GM12878 (cell line): ENCODE results near the gene FABP7. TPM values are rescaled to one million over a fixed set of nuclear protein-coding genes. Genes with fewer than 3 reads are reported as not detected.

Source experiments
- ATAC-seq: fragments of 200-7000 bp; cut with Tn5 transposase; 3 replicates; pipeline ENCODE4 v1.9.1; 2020; ENCODE audit warnings: mild to moderate bottlenecking, moderate library complexity
- BruUV-seq: library from RNA; stranded (reverse); fragments of 400-500 nt; replicated peaks from 2 replicates; lab custom pipeline; 2021; lab: Mats Ljungman, UMichigan
- CTCF ChIA-PET: fragments of 300-600 bp; sonication (Branson Sonifier 250); formaldehyde crosslinking; extraction: SDS; loops from one replicate; lab custom pipeline; 2021; ENCODE audit warnings: inconsistent platforms; lab: Yijun Ruan, JAX
- POLR2A ChIA-PET: fragments of 350-600 bp; formaldehyde crosslinking; extraction: SDS; loops from one replicate; lab custom pipeline; 2021; ENCODE audit warnings: inconsistent platforms; lab: Charles Lee
- RAD21 ChIA-PET: fragments of 300-600 bp; sonication (Branson Sonifier 250); formaldehyde crosslinking; loops from one replicate; lab custom pipeline; 2023; ENCODE audit warnings: antibody characterized with exemption; ENCODE audit not compliant: unreplicated experiment; lab: Charles Lee
- SMC1A ChIA-PET: fragments of 300-600 bp; sonication (Branson Sonifier 250); formaldehyde crosslinking; loops from one replicate; lab custom pipeline; 2023; ENCODE audit not compliant: unreplicated experiment, uncharacterized antibody; lab: Charles Lee
- DNase-seq: peaks from one replicate; pipeline ENCODE4 v3.0.0-alpha.2; 2011; ENCODE audit warnings: low read depth, low spot score
- FAIRE-seq: peaks from 3 replicates; lab custom pipeline; 2011; peaks lifted over from hg19 to GRCh38; lab: Jason Lieb, UNC
- H2AFZ ChIP-seq: 2 replicates; pipeline ENCODE4 v1.6.0; 2011; ENCODE audit warnings: low read depth, low read length, control low read depth; ENCODE audit not compliant: control insufficient read depth
- H3K27ac ChIP-seq: 2 replicates; pipeline ENCODE4 v1.5.1; 2011; ENCODE audit warnings: control low read depth; ENCODE audit not compliant: control insufficient read depth, insufficient read depth
- H3K27me3 ChIP-seq, 2 experiments: replicated peaks in 1 of 2; 2 replicates each; pipeline versions ENCODE4 v1.6.0 to v1.6.1; 2011; ENCODE audit warnings: low read length in 1 of 2; ENCODE audit not compliant: control insufficient read depth in 2 of 2, insufficient read depth in 2 of 2
- H3K36me3 ChIP-seq, 2 experiments: 2 replicates each; pipeline ENCODE4 v1.5.1; 2011; ENCODE audit warnings: low read length in 1 of 2; ENCODE audit not compliant: control insufficient read depth in 2 of 2, insufficient read depth in 2 of 2
- H3K4me1 ChIP-seq: 2 replicates; pipeline ENCODE4 v1.6.1; 2011; ENCODE audit warnings: mild to moderate bottlenecking, low read length, moderate library complexity, mixed read lengths; ENCODE audit not compliant: control insufficient read depth, insufficient read depth
- H3K4me2 ChIP-seq: 2 replicates; pipeline ENCODE4 v1.6.0; 2011; ENCODE audit warnings: control low read depth; ENCODE audit not compliant: control insufficient read depth, insufficient read depth
- H3K4me3 ChIP-seq: fragments of 200-600 bp; sonication (generic); 2 replicates; pipeline ENCODE4 v1.5.1; 2016
- H3K79me2 ChIP-seq: 2 replicates; pipeline ENCODE4 v1.6.0; 2011; ENCODE audit warnings: low read length; ENCODE audit not compliant: control insufficient read depth, insufficient read depth
- H3K9ac ChIP-seq: 2 replicates; pipeline ENCODE4 v1.8.0; 2011; ENCODE audit warnings: low read length, control low read depth, mixed read lengths; ENCODE audit not compliant: control insufficient read depth, insufficient read depth
- H3K9me3 ChIP-seq: replicated peaks from 3 replicates; pipeline ENCODE4 v1.5.1; 2011; ENCODE audit warnings: mild to moderate bottlenecking, low read length; ENCODE audit not compliant: control insufficient read depth, insufficient read depth
- H4K20me1 ChIP-seq: 2 replicates; pipeline ENCODE4 v1.6.0; 2011; ENCODE audit not compliant: control insufficient read depth, insufficient read depth
- MYC ChIP-seq: IDR thresholded peaks from 2 replicates; pipeline ENCODE4 v1.6.1; 2011; ENCODE audit warnings: mild to moderate bottlenecking, low read length, moderate library complexity, inconsistent platforms; ENCODE audit not compliant: insufficient read depth, insufficient replicate concordance, insufficient read length, severe bottlenecking
- ZBTB40 ChIP-seq: fragments of 450-650 bp; IDR thresholded peaks from 2 replicates; pipeline ENCODE4 v1.6.1; 2016; ENCODE audit warnings: mild to moderate bottlenecking, moderate library complexity, borderline replicate concordance
- ZNF207 ChIP-seq: fragments of 450-650 bp; IDR thresholded peaks from 2 replicates; pipeline ENCODE4 v1.6.1; 2014; ENCODE audit warnings: antibody characterized with exemption, mild to moderate bottlenecking, borderline replicate concordance
- WGBS: methylation state at CpG from one replicate; pipeline ENCODE4 v1.1.6; 2016; ENCODE audit warnings: low lambda C conversion rate; ENCODE audit not compliant: insufficient replicate concordance, insufficient coverage; ENCODE audit errors: missing lambda C conversion rate; 5-methylcytosine and 5-hydroxymethylcytosine counted together
- in situ Hi-C: fragments of 300-500 bp; cut with MboI; formaldehyde crosslinking; loops from 9 replicates; pipeline ENCODE4 v1.14.3; 2018; ENCODE audit warnings: mixed read lengths
- intact Hi-C: fragments of 100-400 bp; cut with micrococcal nuclease; formaldehyde crosslinking; loops from one replicate; pipeline ENCODE4 v1.14.2; 2022; ENCODE audit not compliant: unreplicated experiment
- polyA plus RNA-seq, 11 experiments: library from polyadenylated mRNA; depleted of rRNA in 4 of 11; unstranded in 6 of 11; stranded (reverse) in 5 of 11; fragments of >200 nt; fragmentation: Nextera tagmentation in 4 of 11; fragmentation: Illumina TruSeq in 1 of 11; extraction: Ambion mirVana in 4 of 11; extraction: Trizol in 1 of 11; gene quantifications; 1 replicate in 1 of 11; 2 replicates in 10 of 11; pipeline versions ENCODE4 v1.2.1 to v1.2.3, GENCODE V29; 2011 to 2016; ENCODE audit warnings: inconsistent platforms in 2 of 11, missing spikeins in 2 of 11, low read depth in 1 of 11
- total RNA-seq, 4 experiments: library from RNA; depleted of rRNA in 3 of 4; stranded (reverse); fragments of >200 nt in 3 of 4; fragmentation: Illumina TruSeq in 1 of 4; extraction: Trizol in 1 of 4; gene quantifications; 2 replicates each; pipeline versions ENCODE4 v1.2.1 to v1.2.3, GENCODE V29; 2013 to 2021
- TF ChIP-seq, protein P1 (sequence below): fragments of 450-650 bp; IDR thresholded peaks from 2 replicates; pipeline ENCODE4 v1.6.1; 2017; ENCODE audit warnings: antibody characterized with exemption, mild to moderate bottlenecking, moderate library complexity

Gene FABP7
- total and polyA plus RNA-seq, 10 of the 15 experiments (the other 5 are each of a cell fraction or from before 2014, with no cell fraction given) = not detected

DNA sequence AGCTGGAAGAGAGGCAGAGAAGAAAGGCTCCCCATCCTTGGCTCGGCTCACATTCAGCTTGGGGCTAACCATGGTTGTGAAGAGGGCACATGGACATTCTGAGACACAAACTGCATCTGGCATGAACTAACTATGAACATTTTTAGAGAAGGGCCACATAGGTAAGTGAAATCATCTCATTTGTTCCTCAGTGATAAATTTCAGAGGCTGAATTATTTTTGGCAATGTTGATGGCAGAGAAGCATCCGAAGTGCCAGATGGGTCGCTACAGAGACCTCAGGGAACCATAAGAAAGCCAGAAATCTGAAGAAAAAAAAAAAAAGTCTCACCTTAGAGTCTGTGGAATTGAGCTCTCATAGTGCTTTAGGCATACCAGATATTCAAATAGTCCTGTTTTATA is 49.2 kb upstream of the FABP7 start:
- Histone ChIP-seq H3K27me3 (no peaks in the 10 kb centered on the region), H3K79me2 (no peaks in the 10 kb centered on the region), H3K27ac (no peak overlapping the region), H3K9ac (no peak overlapping the region), H4K20me1 (no peaks in the 10 kb centered on the region)
- POLR2A ChIA-PET = interaction anchor here (0.7 to 1.3 kb wide), 3 partner anchors 108 to 138 kb away, joined by 3 read pairs; no protein-coding TSS in a partner anchor
- RAD21 ChIA-PET = interaction anchor here (0.8 to 7.9 kb wide), 13 partner anchors 10 to 985 kb away, joined by 3 to 184 read pairs (median 13); partner anchors contain the start of genes PKIB and SMPDL3A
- ATAC-seq (no peak), FAIRE-seq (no peak)
- BruUV-seq = no TSS peak
- CTCF ChIA-PET = interaction anchor here (0.6 to 23.5 kb wide), 34 partner anchors 12 to 986 kb away, joined by 3 to 640 read pairs (median 7); partner anchors contain the start of genes PKIB and SMPDL3A
- intact Hi-C loops (loop anchor here (1.0 to 5.0 kb wide), 3 partner anchors 109 to 586 kb away; no protein-coding TSS in a partner anchor), in situ Hi-C loops (no loop called here)
- TF ChIP-seq ZBTB40 (no peak), MYC (no peak), ZNF207 (no peak)
- TF ChIP-seq, protein P1, sequence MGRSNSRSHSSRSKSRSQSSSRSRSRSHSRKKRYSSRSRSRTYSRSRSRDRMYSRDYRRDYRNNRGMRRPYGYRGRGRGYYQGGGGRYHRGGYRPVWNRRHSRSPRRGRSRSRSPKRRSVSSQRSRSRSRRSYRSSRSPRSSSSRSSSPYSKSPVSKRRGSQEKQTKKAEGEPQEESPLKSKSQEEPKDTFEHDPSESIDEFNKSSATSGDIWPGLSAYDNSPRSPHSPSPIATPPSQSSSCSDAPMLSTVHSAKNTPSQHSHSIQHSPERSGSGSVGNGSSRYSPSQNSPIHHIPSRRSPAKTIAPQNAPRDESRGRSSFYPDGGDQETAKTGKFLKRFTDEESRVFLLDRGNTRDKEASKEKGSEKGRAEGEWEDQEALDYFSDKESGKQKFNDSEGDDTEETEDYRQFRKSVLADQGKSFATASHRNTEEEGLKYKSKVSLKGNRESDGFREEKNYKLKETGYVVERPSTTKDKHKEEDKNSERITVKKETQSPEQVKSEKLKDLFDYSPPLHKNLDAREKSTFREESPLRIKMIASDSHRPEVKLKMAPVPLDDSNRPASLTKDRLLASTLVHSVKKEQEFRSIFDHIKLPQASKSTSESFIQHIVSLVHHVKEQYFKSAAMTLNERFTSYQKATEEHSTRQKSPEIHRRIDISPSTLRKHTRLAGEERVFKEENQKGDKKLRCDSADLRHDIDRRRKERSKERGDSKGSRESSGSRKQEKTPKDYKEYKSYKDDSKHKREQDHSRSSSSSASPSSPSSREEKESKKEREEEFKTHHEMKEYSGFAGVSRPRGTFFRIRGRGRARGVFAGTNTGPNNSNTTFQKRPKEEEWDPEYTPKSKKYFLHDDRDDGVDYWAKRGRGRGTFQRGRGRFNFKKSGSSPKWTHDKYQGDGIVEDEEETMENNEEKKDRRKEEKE = no peak
- TF ChIP-seq, all 136 proteins: peak for 0
- Histone ChIP-seq H2AFZ (no peak overlapping the region), H3K36me3 (no peaks in the 10 kb centered on the region), H3K9me3 (no peaks in the 10 kb centered on the region), H3K4me3 (no peak overlapping the region), H3K4me2 (no peak overlapping the region), H3K4me1 (no peaks in the 10 kb centered on the region)
- SMC1A ChIA-PET = interaction anchor here (0.7 to 13.0 kb wide), 21 partner anchors 11 to 590 kb away, joined by 3 to 237 read pairs (median 23); partner anchors contain the start of genes PKIB and SMPDL3A
- no peak for DNase-seq
- 71% methylated on average over 3 of the region's 3 CpGs for WGBS
